GM23338 (cell line): ENCODE measurements around the gene FBXL17. TPM values are rescaled to one million over a fixed set of nuclear protein-coding genes. Genes with fewer than 3 reads are reported as not detected.

ENCODE experiments used
- ATAC-seq: fragments of 200-7000 bp; cut with Tn5 transposase; 3 replicates; pipeline ENCODE4 v1.9.1; 2020
- DNase-seq: peaks from one replicate; pipeline ENCODE4 v3.0.0-alpha.2; 2015; ENCODE audit warnings: low spot score
- H2AFZ ChIP-seq: fragments of 200-600 bp; sonication (generic); 2 replicates; pipeline ENCODE4 v1.8.0; 2016; ENCODE audit warnings: antibody characterized with exemption, mild to moderate bottlenecking, moderate library complexity
- H3F3A ChIP-seq: fragments of 200-600 bp; sonication (generic); replicated peaks from 2 replicates; pipeline ENCODE4 v1.8.0; 2017; ENCODE audit warnings: antibody characterized with exemption, mixed run types, low read depth
- H3K27ac ChIP-seq: fragments of 200-600 bp; sonication (generic); 2 replicates; pipeline ENCODE4 v1.6.1; 2016; ENCODE audit warnings: low read depth
- H3K27me3 ChIP-seq: fragments of 200-600 bp; sonication (generic); 2 replicates; pipeline ENCODE4 v1.8.0; 2016; ENCODE audit warnings: mild to moderate bottlenecking, mixed run types, moderate library complexity; ENCODE audit not compliant: insufficient read depth
- H3K36me3 ChIP-seq: fragments of 200-600 bp; sonication (generic); 2 replicates; pipeline ENCODE4 v1.8.0; 2016; ENCODE audit warnings: mild to moderate bottlenecking; ENCODE audit not compliant: insufficient read depth
- H3K4me1 ChIP-seq: fragments of 200-600 bp; sonication (generic); 2 replicates; pipeline ENCODE4 v1.8.0; 2016; ENCODE audit warnings: mild to moderate bottlenecking, moderate library complexity; ENCODE audit not compliant: insufficient read depth
- H3K4me2 ChIP-seq: fragments of 200-600 bp; sonication (generic); 2 replicates; pipeline ENCODE4 v1.7.1; 2017; ENCODE audit warnings: mixed run types
- H3K4me3 ChIP-seq: fragments of 200-600 bp; sonication (generic); 2 replicates; pipeline ENCODE4 v1.6.1; 2016; ENCODE audit warnings: mixed run types
- H3K79me2 ChIP-seq: fragments of 200-600 bp; sonication (generic); replicated peaks from 2 replicates; pipeline ENCODE4 v1.8.0; 2017; ENCODE audit warnings: mild to moderate bottlenecking; ENCODE audit not compliant: insufficient read depth
- H3K9me2 ChIP-seq: fragments of 200-600 bp; sonication (generic); 2 replicates; pipeline ENCODE4 v1.8.0; 2017; ENCODE audit not compliant: insufficient read depth
- H4K20me1 ChIP-seq: fragments of 200-600 bp; sonication (generic); replicated peaks from 2 replicates; pipeline ENCODE4 v1.8.0; 2017; ENCODE audit warnings: mild to moderate bottlenecking; ENCODE audit not compliant: insufficient read depth
- H3K27ac Mint-ChIP-seq: 2 replicates; pipeline ENCODE4 v1.8.0; 2020; ENCODE audit warnings: inconsistent platforms, mild to moderate bottlenecking, moderate library complexity, mixed read lengths
- H3K27me3 Mint-ChIP-seq: 3 replicates; pipeline ENCODE4 v1.8.0; 2022; ENCODE audit warnings: low read depth, mild to moderate bottlenecking, moderate library complexity, mixed read lengths, inconsistent platforms; ENCODE audit not compliant: insufficient read depth, poor library complexity
- H3K36me3 Mint-ChIP-seq: 3 replicates; pipeline ENCODE4 v1.8.0; 2021; ENCODE audit warnings: low read depth, mild to moderate bottlenecking, inconsistent platforms, moderate library complexity, mixed read lengths
- H3K4me1 Mint-ChIP-seq: 3 replicates; pipeline ENCODE4 v1.8.0; 2020; ENCODE audit warnings: mild to moderate bottlenecking, inconsistent platforms, mixed read lengths
- H3K4me3 Mint-ChIP-seq: 3 replicates; pipeline ENCODE4 v1.8.0; 2021; ENCODE audit warnings: moderate library complexity, mild to moderate bottlenecking, inconsistent platforms, mixed read lengths
- H3K9me3 Mint-ChIP-seq: 3 replicates; pipeline ENCODE4 v1.8.0; 2020; ENCODE audit warnings: moderate library complexity, mild to moderate bottlenecking, inconsistent platforms, mixed read lengths
- ETS1 ChIP-seq: IDR thresholded peaks from 2 replicates; pipeline ENCODE4 v1.6.1; 2016; ENCODE audit warnings: antibody characterized with exemption
- EZH2 ChIP-seq: fragments of 200-600 bp; sonication (generic); IDR thresholded peaks from one replicate; pipeline ENCODE4 v1.8.0; 2017; ENCODE audit warnings: antibody characterized with exemption, mild to moderate bottlenecking, low read depth; ENCODE audit not compliant: unreplicated experiment
- EZH2phosphoT487 ChIP-seq: fragments of 200-600 bp; sonication (generic); IDR thresholded peaks from one replicate; pipeline ENCODE4 v1.8.1; 2018; ENCODE audit warnings: antibody characterized with exemption; ENCODE audit not compliant: unreplicated experiment
- JUNB ChIP-seq: IDR thresholded peaks from one replicate; pipeline ENCODE4 v1.6.1; 2016; ENCODE audit warnings: antibody characterized with exemption; ENCODE audit not compliant: unreplicated experiment
- NANOG ChIP-seq: IDR thresholded peaks from 2 replicates; pipeline ENCODE4 v1.6.1; 2016; ENCODE audit warnings: antibody characterized with exemption, borderline replicate concordance
- POLR2AphosphoS5 ChIP-seq: IDR thresholded peaks from 2 replicates; pipeline ENCODE4 v1.6.1; 2016; ENCODE audit warnings: antibody characterized with exemption, low read depth
- ZNF331 ChIP-seq: fragments of 250-450 bp; sonication (Bioruptor Pico); IDR thresholded peaks from 2 replicates; pipeline ENCODE4 v1.5.0; 2020; ENCODE audit warnings: low read depth, mild to moderate bottlenecking, moderate library complexity
- ZNF462 ChIP-seq: fragments of 250-450 bp; sonication (Bioruptor Pico); IDR thresholded peaks from 2 replicates; pipeline ENCODE4 v1.5.0; 2020; ENCODE audit warnings: mild to moderate bottlenecking, moderate library complexity
- polyA plus RNA-seq: library from polyadenylated mRNA; unstranded; fragments of >200 nt; fragmentation: Nextera tagmentation; extraction: Ambion mirVana; gene quantifications from 2 replicates; pipeline ENCODE4 v1.2.1, GENCODE V29; 2016
- total RNA-seq: library from RNA; depleted of rRNA; stranded (reverse); fragments of >200 nt; shearing (Covaris generic); gene quantifications from 2 replicates; pipeline ENCODE4 v1.2.3, GENCODE V29; 2014
- TF ChIP-seq, protein P1 (sequence below), 2 experiments: fragments of 200-600 bp in 1 of 2; sonication (generic) in 1 of 2; conservative IDR thresholded peaks; 2 replicates each; pipeline versions ENCODE4 v1.5.1 to v1.6.1; 2016 to 2017; ENCODE audit warnings: antibody characterized with exemption in 2 of 2, low read depth in 2 of 2, mild to moderate bottlenecking in 2 of 2, moderate library complexity in 1 of 2

The FBXL17 gene
- total and polyA plus RNA-seq, 2 experiments from 2014 or later, result 2.0 to 2.7 TPM

- peak overlapping the region; percentile 67; the same call in 1 of the 2 replicates for H2AFZ ChIP-seq
- no peaks in the 10 kb centered on the region for H3K9me3 Mint-ChIP-seq
- H3K9me2 ChIP-seq, result no peaks in the 10 kb centered on the region; the same call in 1 of the 2 replicates
- no peaks in the 10 kb centered on the region for H3K27me3 Mint-ChIP-seq
- peaks cover 5% of the 10 kb centered on the region; the same call in 2 of the 3 replicates for H3K4me1 Mint-ChIP-seq
- no peaks in the 10 kb centered on the region for H4K20me1 ChIP-seq
- no peaks in the 10 kb centered on the region for H3K27me3 ChIP-seq
- H3K4me3 ChIP-seq, result no peak overlapping the region
- H3K4me3 Mint-ChIP-seq, result no peak overlapping the region
- H3K36me3 ChIP-seq, result no peaks in the 10 kb centered on the region
- no peak overlapping the region for H3K27ac ChIP-seq
- ATAC-seq, result no peak
- no peaks in the 10 kb centered on the region for H3F3A ChIP-seq
- no peak overlapping the region for H3K4me2 ChIP-seq
- DNase-seq, result no peak
- H3K36me3 Mint-ChIP-seq, result no peaks in the 10 kb centered on the region
- H3K4me1 ChIP-seq, result no peaks in the 10 kb centered on the region
- H3K27ac Mint-ChIP-seq, result no peak overlapping the region
- TF ChIP-seq, protein P1, sequence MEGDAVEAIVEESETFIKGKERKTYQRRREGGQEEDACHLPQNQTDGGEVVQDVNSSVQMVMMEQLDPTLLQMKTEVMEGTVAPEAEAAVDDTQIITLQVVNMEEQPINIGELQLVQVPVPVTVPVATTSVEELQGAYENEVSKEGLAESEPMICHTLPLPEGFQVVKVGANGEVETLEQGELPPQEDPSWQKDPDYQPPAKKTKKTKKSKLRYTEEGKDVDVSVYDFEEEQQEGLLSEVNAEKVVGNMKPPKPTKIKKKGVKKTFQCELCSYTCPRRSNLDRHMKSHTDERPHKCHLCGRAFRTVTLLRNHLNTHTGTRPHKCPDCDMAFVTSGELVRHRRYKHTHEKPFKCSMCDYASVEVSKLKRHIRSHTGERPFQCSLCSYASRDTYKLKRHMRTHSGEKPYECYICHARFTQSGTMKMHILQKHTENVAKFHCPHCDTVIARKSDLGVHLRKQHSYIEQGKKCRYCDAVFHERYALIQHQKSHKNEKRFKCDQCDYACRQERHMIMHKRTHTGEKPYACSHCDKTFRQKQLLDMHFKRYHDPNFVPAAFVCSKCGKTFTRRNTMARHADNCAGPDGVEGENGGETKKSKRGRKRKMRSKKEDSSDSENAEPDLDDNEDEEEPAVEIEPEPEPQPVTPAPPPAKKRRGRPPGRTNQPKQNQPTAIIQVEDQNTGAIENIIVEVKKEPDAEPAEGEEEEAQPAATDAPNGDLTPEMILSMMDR (conservative IDR thresholded peaks at IDR 0.05; ENCODE audit: low read depth in 2 of 2), result peak; percentile 19 to 49; a peak in 3 of 4 replicates
- TF ChIP-seq EZH2phosphoT487 (no peak), ZNF462 (CRISPR knock-in tag) (no peak)
- H3K79me2 ChIP-seq, result no peaks in the 10 kb centered on the region
Observed at GRCh38 chr5:107855171-107855570, 526.7 kb downstream of the FBXL17 start.

DNA sequence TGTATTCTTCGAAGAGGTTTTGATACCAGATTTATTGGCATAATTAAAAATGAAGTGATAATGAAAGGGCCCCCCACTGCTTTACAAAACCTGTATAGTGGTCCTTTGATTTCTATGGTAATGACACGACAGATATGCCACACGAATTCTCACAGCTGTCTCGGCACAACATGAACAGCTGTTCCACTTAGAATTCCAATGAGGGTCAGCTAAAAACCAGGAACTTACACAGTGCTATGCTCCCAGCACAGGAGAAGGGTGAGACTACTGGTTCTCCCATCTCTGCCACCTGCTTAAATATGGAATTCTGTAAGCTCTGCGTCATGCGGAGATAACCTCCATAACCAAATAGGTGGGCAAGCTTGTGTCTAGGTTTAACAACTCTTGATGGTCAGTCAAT lies 528.2 kb downstream of the FBXL17 start:
- H3K36me3 ChIP-seq, result no peaks in the 10 kb centered on the region
- no peaks in the 10 kb centered on the region for H3K27me3 Mint-ChIP-seq
- no peak for ATAC-seq
- no peak for TF ChIP-seq ZNF331 (CRISPR knock-in tag)
- no peak for TF ChIP-seq NANOG
- TF ChIP-seq EZH2phosphoT487, result no peak
- TF ChIP-seq JUNB, result no peak
- TF ChIP-seq, protein P1 (conservative IDR thresholded peaks at IDR 0.05; ENCODE audit: low read depth in 2 of 2), result no peak
- no peak for TF ChIP-seq POLR2AphosphoS5
- TF ChIP-seq EZH2, result no peak
- TF ChIP-seq ETS1, result no peak

More for the DNA sequence above, 528.2 kb downstream of the FBXL17 start:
- Mint-ChIP-seq H3K9me3 (no peaks in the 10 kb centered on the region), H3K36me3 (no peaks in the 10 kb centered on the region), H3K27ac (no peak overlapping the region), H3K4me3 (no peak overlapping the region), H3K4me1 (peaks cover 5% of the 10 kb centered on the region; the same call in 2 of the 3 replicates)
- Histone ChIP-seq H3K27ac (no peak overlapping the region), H3K4me1 (no peaks in the 10 kb centered on the region), H3K27me3 (no peaks in the 10 kb centered on the region), H3F3A (no peaks in the 10 kb centered on the region), H3K4me2 (no peak overlapping the region), H3K9me2 (no peaks in the 10 kb centered on the region; the same call in 1 of the 2 replicates), H4K20me1 (no peaks in the 10 kb centered on the region), H3K79me2 (no peaks in the 10 kb centered on the region), H3K4me3 (no peak overlapping the region), H2AFZ (no peak overlapping the region)
- no peak for DNase-seq
